Esophagus muscularis mucosa (tissue), 4 donors: ENCODE results near the gene RAD51B. TPM values are rescaled to one million over a fixed set of nuclear protein-coding genes. Genes with fewer than 3 reads are reported as not detected.
"Not testable (repeated sequence)": the region's sequence is repeated elsewhere in the genome, so short reads cannot be mapped to it uniquely, and the experiment has no call there.

Experiments
- DNase-seq: peaks from one replicate; pipeline ENCODE4 v3.0.0-alpha.2; 2017; ENCODE audit errors: extremely low spot score
- H3K27ac ChIP-seq, 4 donors: fragments of 200-600 bp; sonication (generic); replicated peaks in 1 of 4; 1 replicate in 3 of 4; 2 replicates in 1 of 4; pipeline ENCODE4 v1.5.1; 2016 to 2019; ENCODE audit warnings: mild to moderate bottlenecking in 1 of 4
- H3K27me3 ChIP-seq, 4 donors: fragments of 200-600 bp; sonication (generic); one replicate each; pipeline versions ENCODE4 v1.5.1 to v1.6.0; 2016 to 2019
- H3K36me3 ChIP-seq, 4 donors: fragments of 200-600 bp; sonication (generic); one replicate each; pipeline ENCODE4 v1.5.1; 2016 to 2019
- H3K4me1 ChIP-seq, 4 donors: fragments of 200-600 bp; sonication (generic); one replicate each; pipeline ENCODE4 v1.5.1; 2016 to 2019
- H3K4me3 ChIP-seq, 4 donors: fragments of 200-600 bp; sonication (generic); 1 replicate in 2 of 4; 2 replicates in 2 of 4; pipeline ENCODE4 v1.5.1; 2016 to 2019; ENCODE audit warnings: mild to moderate bottlenecking in 4 of 4, moderate library complexity in 1 of 4
- H3K9me3 ChIP-seq, 4 donors: fragments of 200-600 bp; sonication (generic); 1 replicate in 3 of 4; 2 replicates in 1 of 4; pipeline ENCODE4 v1.5.1; 2016 to 2019
- CTCF ChIP-seq, 3 experiments: fragments of 200-600 bp in 2 of 3; fragments of 450-650 bp in 1 of 3; sonication (generic) in 2 of 3; IDR thresholded peaks; one replicate each; pipeline ENCODE4 v1.5.1; 2017 to 2019; ENCODE audit warnings: antibody characterized with exemption in 3 of 3, mild to moderate bottlenecking in 2 of 3, moderate library complexity in 1 of 3
- EP300 ChIP-seq: sonication (generic); formaldehyde crosslinking; IDR thresholded peaks from one replicate; pipeline ENCODE4 v1.6.1; 2017; ENCODE audit warnings: antibody characterized with exemption
- POLR2A ChIP-seq: fragments of 450-650 bp; IDR thresholded peaks from one replicate; pipeline ENCODE4 v1.6.1; 2017; ENCODE audit warnings: antibody characterized with exemption, moderate library complexity, mild to moderate bottlenecking, low read depth
- POLR2AphosphoS5 ChIP-seq, 2 donors: sonication (generic); formaldehyde crosslinking; IDR thresholded peaks; one replicate each; pipeline ENCODE4 v1.6.1; 2017; ENCODE audit warnings: antibody characterized with exemption in 2 of 2
- WGBS: methylation state at CpG from one replicate; pipeline ENCODE4 v1.1.5; 2018; 5-methylcytosine and 5-hydroxymethylcytosine counted together
- intact Hi-C: fragments of 100-400 bp; cut with DNase I; formaldehyde crosslinking; loops from one replicate; pipeline ENCODE4 v1.15.1; 2023
- total RNA-seq, 4 donors: library from RNA; depleted of rRNA; stranded (reverse); fragments of >200 nt; gene quantifications; one replicate each; pipeline versions ENCODE4 v1.1.0 to v1.2.1, GENCODE V29; 2016

RAD51B gene
- total RNA-seq, 4 donors from 2014 or later: 2.8 to 11.1 (median 5.1) TPM

GRCh38 chr14:68662392-68662791 is 842.8 kb downstream of the RAD51B start:
- intact Hi-C loops: no loop called here
- whole genome bisulfite sequencing: 75% methylated on average over 3 of the region's 3 CpGs
- H3K27ac ChIP-seq: peak overlapping the region in 3 of 4 donors; percentile 80 to 89 (median 88)
- TF ChIP-seq POLR2AphosphoS5 (IDR thresholded peaks at IDR 0.05) (no peak), CTCF (IDR thresholded peaks at IDR 0.05) (no peak), POLR2A (no peak), EP300 (no peak)
- H3K4me3 ChIP-seq: no peak overlapping the region
- peaks cover 39 to 98% (median 87%) of the 10 kb centered on the region in 4 donors for H3K4me1 ChIP-seq
- no peaks in the 10 kb centered on the region for H3K27me3 ChIP-seq
- DNase-seq: no peak
- no peaks in the 10 kb centered on the region for H3K36me3 ChIP-seq
- H3K9me3 ChIP-seq: no peaks in the 10 kb centered on the region

GRCh38 chr14:68662826-68663225 is 843.2 kb downstream of the RAD51B start:
- DNase-seq, H3K27me3 ChIP-seq, H3K4me3 ChIP-seq, intact Hi-C loops, H3K9me3 ChIP-seq, H3K36me3 ChIP-seq: not testable (repeated sequence)
- Histone ChIP-seq H3K4me1 (peaks cover 39 to 98% (median 87%) of the 10 kb centered on the region in 4 donors), H3K27ac (peak overlapping the region; percentile 80 to 89 (median 87))
- 97% methylated on average over 5 of the region's 6 CpGs for WGBS

GRCh38 chr14:68663385-68664076 is 844.0 kb downstream of the RAD51B start:
- intact Hi-C loops: no loop called here
- Histone ChIP-seq H3K4me1 (peaks cover 39 to 98% (median 87%) of the 10 kb centered on the region in 4 donors), H3K27ac (peak overlapping the region; percentile 80 to 89 (median 87))

GRCh38 chr14:68664225-68664681 is 844.7 kb downstream of the RAD51B start:
- Histone ChIP-seq H3K27ac (peak overlapping the region; percentile 78 to 89 (median 87)), H3K4me3 (no peak overlapping the region), H3K36me3 (no peaks in the 10 kb centered on the region), H3K27me3 (no peaks in the 10 kb centered on the region), H3K4me1 (peaks cover 37 to 98% (median 87%) of the 10 kb centered on the region in 4 donors), H3K9me3 (no peaks in the 10 kb centered on the region)
- WGBS: 54% methylated on average over 4 of the region's 4 CpGs
- TF ChIP-seq POLR2AphosphoS5 (IDR thresholded peaks at IDR 0.05): no peak
- DNase-seq: no peak
- intact Hi-C loops: no loop called here

More at GRCh38 chr14:68663385-68664076, 844.0 kb downstream of the RAD51B start:
- H3K36me3 ChIP-seq: no peaks in the 10 kb centered on the region
- no peak for TF ChIP-seq CTCF (IDR thresholded peaks at IDR 0.05)
- TF ChIP-seq POLR2A: no peak
- TF ChIP-seq POLR2AphosphoS5 (IDR thresholded peaks at IDR 0.05): no peak
- TF ChIP-seq EP300: no peak
- no peaks in the 10 kb centered on the region for H3K9me3 ChIP-seq
- no peaks in the 10 kb centered on the region for H3K27me3 ChIP-seq
- WGBS: 79% methylated on average over 9 of the region's 9 CpGs
- H3K4me3 ChIP-seq: peak overlapping the region in 2 of 4 donors; percentile 10 to 12
- no peak for DNase-seq

- TF ChIP-seq POLR2AphosphoS5 (IDR thresholded peaks at IDR 0.05): no peak
- TF ChIP-seq CTCF (IDR thresholded peaks at IDR 0.05): no peak
- no peak for TF ChIP-seq EP300
- no peak for TF ChIP-seq POLR2A
- WGBS: 39% methylated on average over 4 of the region's 4 CpGs
- no peak for DNase-seq
- no peaks in the 10 kb centered on the region for H3K9me3 ChIP-seq
- H3K36me3 ChIP-seq: no peaks in the 10 kb centered on the region
- intact Hi-C loops: loop anchor here (5.0 kb wide), 1 partner anchor 413 kb away; no protein-coding TSS in a partner anchor
- peaks cover 37 to 98% (median 87%) of the 10 kb centered on the region in 4 donors for H3K4me1 ChIP-seq
- no peaks in the 10 kb centered on the region for H3K27me3 ChIP-seq
- peak overlapping the region; percentile 78 to 89 (median 87) for H3K27ac ChIP-seq
- no peak overlapping the region for H3K4me3 ChIP-seq
Observed at GRCh38 chr14:68665131-68665530, 845.6 kb downstream of the RAD51B start.
